GM04503 (cell line): ENCODE measurements around the gene ENGASE.

Experiments used
- DNase-seq: peaks from one replicate; pipeline ENCODE4 v3.0.0-alpha.2; 2012; ENCODE audit warnings: low read depth

Gene ENGASE

GRCh38 chr17:79080761-79081290 lies 6.2 kb downstream of the ENGASE start:
- DNase-seq: no peak

- DNase-seq: no peak
Observed at GRCh38 chr17:79081571-79082276, 7.1 kb downstream of the ENGASE start.

- DNase-seq: no peak
Observed at GRCh38 chr17:79082311-79083190, 7.9 kb downstream of the ENGASE start.

- DNase-seq: no peak
Observed at GRCh38 chr17:79083191-79083971, 8.8 kb downstream of the ENGASE start.

- no peak for DNase-seq
Observed at GRCh38 chr17:79084291-79085153, 9.9 kb downstream of the ENGASE start.

GRCh38 chr17:79085154-79085920 lies 10.7 kb downstream of the ENGASE start:
- DNase-seq: no peak

GRCh38 chr17:79085921-79086551 lies 11.4 kb downstream of the ENGASE start:
- DNase-seq: no peak

GRCh38 chr17:79086609-79087427 lies 12.2 kb downstream of the ENGASE start:
- DNase-seq: no peak

- DNase-seq: no peak
Observed at GRCh38 chr17:79087428-79088143, 13.0 kb downstream of the ENGASE start.

GRCh38 chr17:79088247-79088996 lies 13.8 kb downstream of the ENGASE start:
- DNase-seq: no peak

GRCh38 chr17:79088997-79089328 lies 14.3 kb downstream of the ENGASE start:
- DNase-seq: no peak

- no peak for DNase-seq
Observed at GRCh38 chr17:79089720-79090442, 15.3 kb downstream of the ENGASE start.

- DNase-seq: no peak
Observed at GRCh38 chr17:79090443-79091225, 16.0 kb downstream of the ENGASE start.

GRCh38 chr17:79091226-79091670 lies 16.6 kb downstream of the ENGASE start:
- no peak for DNase-seq

GRCh38 chr17:79092567-79092966 lies 17.9 kb downstream of the ENGASE start:
- DNase-seq: no peak

- DNase-seq: no peak
Observed at GRCh38 chr17:79093270-79093669, 18.6 kb downstream of the ENGASE start.
